ENCODE results near the gene DOK3. TPM values are rescaled to one million over a fixed set of nuclear protein-coding genes. Genes with fewer than 3 reads are reported as not detected.

DOK3 gene
- total and polyA plus RNA-seq, 2 of the 13 experiments (the other 11 are each of a cell fraction or from before 2014, with no cell fraction given), result 1.4 to 1.5 TPM

DNA sequence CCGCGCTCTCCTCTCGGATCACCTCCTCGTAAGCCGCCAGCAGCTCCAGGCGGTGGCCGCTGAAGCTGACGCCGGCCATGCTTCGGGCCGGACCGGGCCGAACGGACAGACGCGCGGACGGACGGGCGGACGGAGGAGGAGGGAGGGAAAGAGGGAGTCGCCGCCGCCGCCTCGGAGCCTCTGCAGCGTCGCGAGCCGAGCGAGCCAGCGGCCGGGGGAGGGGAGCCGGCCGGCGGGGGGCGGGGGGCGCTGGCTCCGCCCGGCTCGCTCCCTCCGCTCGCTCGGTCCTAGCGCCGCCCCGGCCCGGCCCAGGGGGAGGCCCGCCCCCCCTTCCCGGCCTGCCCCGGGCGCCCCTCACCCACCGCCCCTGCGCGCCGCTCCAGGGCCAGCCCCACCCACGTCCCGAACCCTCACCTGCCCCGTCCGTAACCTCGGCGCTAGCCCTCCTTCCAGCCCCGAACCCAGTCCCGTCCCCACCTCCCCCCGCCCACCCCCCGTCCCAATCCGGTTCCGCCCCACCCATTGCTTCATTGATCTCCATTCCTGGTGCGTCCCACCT is 36.1 kb downstream of the DOK3 start, which contains the start of gene DBN1 (continued):
- TF ChIP-seq, protein P1, sequence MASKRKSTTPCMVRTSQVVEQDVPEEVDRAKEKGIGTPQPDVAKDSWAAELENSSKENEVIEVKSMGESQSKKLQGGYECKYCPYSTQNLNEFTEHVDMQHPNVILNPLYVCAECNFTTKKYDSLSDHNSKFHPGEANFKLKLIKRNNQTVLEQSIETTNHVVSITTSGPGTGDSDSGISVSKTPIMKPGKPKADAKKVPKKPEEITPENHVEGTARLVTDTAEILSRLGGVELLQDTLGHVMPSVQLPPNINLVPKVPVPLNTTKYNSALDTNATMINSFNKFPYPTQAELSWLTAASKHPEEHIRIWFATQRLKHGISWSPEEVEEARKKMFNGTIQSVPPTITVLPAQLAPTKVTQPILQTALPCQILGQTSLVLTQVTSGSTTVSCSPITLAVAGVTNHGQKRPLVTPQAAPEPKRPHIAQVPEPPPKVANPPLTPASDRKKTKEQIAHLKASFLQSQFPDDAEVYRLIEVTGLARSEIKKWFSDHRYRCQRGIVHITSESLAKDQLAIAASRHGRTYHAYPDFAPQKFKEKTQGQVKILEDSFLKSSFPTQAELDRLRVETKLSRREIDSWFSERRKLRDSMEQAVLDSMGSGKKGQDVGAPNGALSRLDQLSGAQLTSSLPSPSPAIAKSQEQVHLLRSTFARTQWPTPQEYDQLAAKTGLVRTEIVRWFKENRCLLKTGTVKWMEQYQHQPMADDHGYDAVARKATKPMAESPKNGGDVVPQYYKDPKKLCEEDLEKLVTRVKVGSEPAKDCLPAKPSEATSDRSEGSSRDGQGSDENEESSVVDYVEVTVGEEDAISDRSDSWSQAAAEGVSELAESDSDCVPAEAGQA (IDR thresholded peaks at IDR 0.05; ENCODE audit: low read depth), result no peak
- TF ChIP-seq, protein P1 (CRISPR knock-in tag; IDR thresholded peaks at IDR 0.05; ENCODE audit: borderline replicate concordance), result no peak
- TF ChIP-seq ZBTB1 (CRISPR knock-in tag; IDR thresholded peaks at IDR 0.05; ENCODE audit: borderline replicate concordance) (no peak), KDM4B (CRISPR knock-in tag; IDR thresholded peaks at IDR 0.05) (no peak), ZNF414 (CRISPR knock-in tag; IDR thresholded peaks at IDR 0.05) (no peak), SP2 (CRISPR knock-in tag; IDR thresholded peaks at IDR 0.05) (no peak), ZNF761 (CRISPR knock-in tag; conservative IDR thresholded peaks at IDR 0.05) (no peak), PHF8 (CRISPR knock-in tag; IDR thresholded peaks at IDR 0.05) (peak; percentile 44), HNRNPLL (IDR thresholded peaks at IDR 0.05; ENCODE audit: low read depth, low read length, poor library complexity, severe bottlenecking) (no peak), FOXA3 (CRISPR knock-in tag; IDR thresholded peaks at IDR 0.05) (no peak), ZNF792 (CRISPR knock-in tag; IDR thresholded peaks at IDR 0.05) (no peak), NFKB2 (CRISPR knock-in tag; IDR thresholded peaks at IDR 0.05; ENCODE audit: borderline replicate concordance) (no peak), ZNF264 (CRISPR knock-in tag; IDR thresholded peaks at IDR 0.05) (no peak), SAP130 (CRISPR knock-in tag; IDR thresholded peaks at IDR 0.05; ENCODE audit: low read depth) (no peak), IRF2 (CRISPR knock-in tag; IDR thresholded peaks at IDR 0.05) (0 out of 2 replicates have a peak, but pooled peaks have one; percentile 17), ZNF547 (CRISPR knock-in tag; IDR thresholded peaks at IDR 0.05) (no peak), KLF11 (CRISPR knock-in tag; IDR thresholded peaks at IDR 0.05) (no peak), HNRNPK (IDR thresholded peaks at IDR 0.05; ENCODE audit: low read depth, low read length, poor library complexity, severe bottlenecking) (peak; percentile 35), NFKBIZ (CRISPR knock-in tag; IDR thresholded peaks at IDR 0.05) (no peak), KDM2A (CRISPR knock-in tag; IDR thresholded peaks at IDR 0.05; ENCODE audit: borderline replicate concordance, low read depth) (0 out of 2 replicates have a peak, but pooled peaks have one; percentile 24), U2AF1 (optimal IDR thresholded peaks at IDR 0.05; ENCODE audit: low read depth, low read length) (no peak)
- TF ChIP-seq, protein P2, sequence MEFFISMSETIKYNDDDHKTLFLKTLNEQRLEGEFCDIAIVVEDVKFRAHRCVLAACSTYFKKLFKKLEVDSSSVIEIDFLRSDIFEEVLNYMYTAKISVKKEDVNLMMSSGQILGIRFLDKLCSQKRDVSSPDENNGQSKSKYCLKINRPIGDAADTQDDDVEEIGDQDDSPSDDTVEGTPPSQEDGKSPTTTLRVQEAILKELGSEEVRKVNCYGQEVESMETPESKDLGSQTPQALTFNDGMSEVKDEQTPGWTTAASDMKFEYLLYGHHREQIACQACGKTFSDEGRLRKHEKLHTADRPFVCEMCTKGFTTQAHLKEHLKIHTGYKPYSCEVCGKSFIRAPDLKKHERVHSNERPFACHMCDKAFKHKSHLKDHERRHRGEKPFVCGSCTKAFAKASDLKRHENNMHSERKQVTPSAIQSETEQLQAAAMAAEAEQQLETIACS (CRISPR knock-in tag; IDR thresholded peaks at IDR 0.05), result no peak
- TF ChIP-seq, protein P3, sequence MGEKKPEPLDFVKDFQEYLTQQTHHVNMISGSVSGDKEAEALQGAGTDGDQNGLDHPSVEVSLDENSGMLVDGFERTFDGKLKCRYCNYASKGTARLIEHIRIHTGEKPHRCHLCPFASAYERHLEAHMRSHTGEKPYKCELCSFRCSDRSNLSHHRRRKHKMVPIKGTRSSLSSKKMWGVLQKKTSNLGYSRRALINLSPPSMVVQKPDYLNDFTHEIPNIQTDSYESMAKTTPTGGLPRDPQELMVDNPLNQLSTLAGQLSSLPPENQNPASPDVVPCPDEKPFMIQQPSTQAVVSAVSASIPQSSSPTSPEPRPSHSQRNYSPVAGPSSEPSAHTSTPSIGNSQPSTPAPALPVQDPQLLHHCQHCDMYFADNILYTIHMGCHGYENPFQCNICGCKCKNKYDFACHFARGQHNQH (CRISPR knock-in tag; IDR thresholded peaks at IDR 0.05), result no peak
